NCI-H2171 treated with DMSO at 0.1 percent for 48 hours (cell line): ENCODE measurements around the gene TSPAN15.

ENCODE experiments used
- DNase-seq: peaks from one replicate; lab custom pipeline; 2025; lab: John Stamatoyannopoulos, UW

Gene TSPAN15

GRCh38 chr10:69417542-69417941 is 33.7 kb upstream of the TSPAN15 start:
- no peak for DNase-seq

GRCh38 chr10:69418052-69418752 is 33.1 kb upstream of the TSPAN15 start:
- no peak for DNase-seq

GRCh38 chr10:69419096-69419743 is 32.0 kb upstream of the TSPAN15 start:
- no peak for DNase-seq

GRCh38 chr10:69419744-69420126 is 31.5 kb upstream of the TSPAN15 start:
- DNase-seq, result no peak

GRCh38 chr10:69421611-69422308 is 29.5 kb upstream of the TSPAN15 start:
- DNase-seq, result no peak

- DNase-seq, result no peak
Observed at GRCh38 chr10:69422676-69423075, 28.6 kb upstream of the TSPAN15 start.

- no peak for DNase-seq
Observed at GRCh38 chr10:69425041-69425440, 26.2 kb upstream of the TSPAN15 start.

GRCh38 chr10:69425511-69426298 is 25.6 kb upstream of the TSPAN15 start:
- peak; percentile 26 for DNase-seq

- no peak for DNase-seq
Observed at GRCh38 chr10:69426376-69426727, 24.9 kb upstream of the TSPAN15 start.

- DNase-seq, result peak; percentile 27
Observed at GRCh38 chr10:69428165-69428564, 23.1 kb upstream of the TSPAN15 start.

GRCh38 chr10:69434169-69434568 is 17.1 kb upstream of the TSPAN15 start:
- DNase-seq, result no peak

- no peak for DNase-seq
Observed at GRCh38 chr10:69434926-69435325, 16.3 kb upstream of the TSPAN15 start.

- DNase-seq, result no peak
Observed at GRCh38 chr10:69435966-69436520, 15.2 kb upstream of the TSPAN15 start.

- DNase-seq, result no peak
Observed at GRCh38 chr10:69437321-69438259, 13.7 kb upstream of the TSPAN15 start.

GRCh38 chr10:69438536-69439349 is 12.5 kb upstream of the TSPAN15 start:
- DNase-seq, result peak; percentile 77

- peak; percentile 81 for DNase-seq
Observed at GRCh38 chr10:69439350-69439739, 11.9 kb upstream of the TSPAN15 start.

- peak; percentile 37 for DNase-seq
Observed at GRCh38 chr10:69439813-69440506, 11.3 kb upstream of the TSPAN15 start.

GRCh38 chr10:69443354-69443753 is 7.9 kb upstream of the TSPAN15 start:
- no peak for DNase-seq

GRCh38 chr10:69445041-69445440 is 6.2 kb upstream of the TSPAN15 start:
- DNase-seq, result no peak

GRCh38 chr10:69446229-69446628 is 5.0 kb upstream of the TSPAN15 start:
- no peak for DNase-seq
